ENCODE data around the gene NVL.

- peak; percentile 78 for TF ChIP-seq POLR2AphosphoS5 (IDR thresholded peaks at IDR 0.05)
- TF ChIP-seq, protein P1, sequence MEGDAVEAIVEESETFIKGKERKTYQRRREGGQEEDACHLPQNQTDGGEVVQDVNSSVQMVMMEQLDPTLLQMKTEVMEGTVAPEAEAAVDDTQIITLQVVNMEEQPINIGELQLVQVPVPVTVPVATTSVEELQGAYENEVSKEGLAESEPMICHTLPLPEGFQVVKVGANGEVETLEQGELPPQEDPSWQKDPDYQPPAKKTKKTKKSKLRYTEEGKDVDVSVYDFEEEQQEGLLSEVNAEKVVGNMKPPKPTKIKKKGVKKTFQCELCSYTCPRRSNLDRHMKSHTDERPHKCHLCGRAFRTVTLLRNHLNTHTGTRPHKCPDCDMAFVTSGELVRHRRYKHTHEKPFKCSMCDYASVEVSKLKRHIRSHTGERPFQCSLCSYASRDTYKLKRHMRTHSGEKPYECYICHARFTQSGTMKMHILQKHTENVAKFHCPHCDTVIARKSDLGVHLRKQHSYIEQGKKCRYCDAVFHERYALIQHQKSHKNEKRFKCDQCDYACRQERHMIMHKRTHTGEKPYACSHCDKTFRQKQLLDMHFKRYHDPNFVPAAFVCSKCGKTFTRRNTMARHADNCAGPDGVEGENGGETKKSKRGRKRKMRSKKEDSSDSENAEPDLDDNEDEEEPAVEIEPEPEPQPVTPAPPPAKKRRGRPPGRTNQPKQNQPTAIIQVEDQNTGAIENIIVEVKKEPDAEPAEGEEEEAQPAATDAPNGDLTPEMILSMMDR (IDR thresholded peaks at IDR 0.05), result peak in 2 of 4 experiments; percentile 12 to 32
These were observed 146.9 kb downstream of the NVL start, which contains the start of gene DEGS1 for GRCh38 chr1:224182866-224183590.
